Ascending aorta (tissue), 2 donors: ENCODE measurements around the gene SMG6. TPM values are rescaled to one million over a fixed set of nuclear protein-coding genes. Genes with fewer than 3 reads are reported as not detected.

ENCODE experiments used
- DNase-seq, 2 donors: peaks; one replicate each; pipeline ENCODE4 v3.0.0-alpha.2; 2019; ENCODE audit warnings: low spot score in 2 of 2
- H3K27ac ChIP-seq, 2 donors: fragments of 200-600 bp; sonication (generic); one replicate each; pipeline ENCODE4 v1.5.1; 2016 to 2017; ENCODE audit warnings: mild to moderate bottlenecking in 1 of 2
- H3K27me3 ChIP-seq: fragments of 200-600 bp; sonication (generic); one replicate; pipeline ENCODE4 v1.5.1; 2017
- H3K36me3 ChIP-seq, 2 donors: fragments of 200-600 bp; sonication (generic); one replicate each; pipeline ENCODE4 v1.5.1; 2016
- H3K4me1 ChIP-seq, 2 donors: fragments of 200-600 bp; sonication (generic); one replicate each; pipeline ENCODE4 v1.5.1; 2016 to 2017; ENCODE audit warnings: mild to moderate bottlenecking in 1 of 2
- H3K4me3 ChIP-seq, 2 donors: fragments of 200-600 bp; sonication (generic); one replicate each; pipeline ENCODE4 v1.5.1; 2016 to 2017; ENCODE audit warnings: mild to moderate bottlenecking in 1 of 2
- H3K9me3 ChIP-seq, 2 donors: fragments of 200-600 bp; sonication (generic); one replicate each; pipeline ENCODE4 v1.5.1; 2016
- CTCF ChIP-seq, 3 experiments: fragments of 200-600 bp in 2 of 3; fragments of 450-650 bp in 1 of 3; sonication (generic) in 2 of 3; IDR thresholded peaks; one replicate each; pipeline ENCODE4 v1.5.1; 2016 to 2019; ENCODE audit warnings: antibody characterized with exemption in 3 of 3, mild to moderate bottlenecking in 1 of 3, moderate library complexity in 1 of 3
- intact Hi-C: fragments of 100-400 bp; cut with DNase I; formaldehyde crosslinking; loops from one replicate; pipeline ENCODE4 v1.15.1; 2023
- total RNA-seq: library from RNA; depleted of rRNA; stranded (reverse); fragments of >200 nt; gene quantifications from one replicate; pipeline ENCODE4 v1.1.0, GENCODE V29; 2016

SMG6 gene
- total RNA-seq, 1 donor from 2014 or later: 50.8 TPM

- H3K9me3 ChIP-seq: no peaks in the 10 kb centered on the region
- no peak for DNase-seq
- peaks cover 0 to 18% of the 10 kb centered on the region in 2 donors for H3K4me1 ChIP-seq
- peaks cover 21 to 49% of the 10 kb centered on the region in 2 donors for H3K36me3 ChIP-seq
- intact Hi-C loops: loop anchor here (5.0 kb wide), 2 partner anchors 38 to 93 kb away; partner anchors contain the start of genes SGSM2 and TSR1
- no peaks in the 10 kb centered on the region for H3K27me3 ChIP-seq
- no peak overlapping the region for H3K27ac ChIP-seq
- no peak overlapping the region for H3K4me3 ChIP-seq
- no peak for TF ChIP-seq CTCF (IDR thresholded peaks at IDR 0.05)
These were observed 3.8 kb downstream of the SMG6 start for GRCh38 chr17:2299756-2300155.

GRCh38 chr17:2299136-2299535 is 4.4 kb downstream of the SMG6 start:
- H3K36me3 ChIP-seq: peaks cover 25 to 56% of the 10 kb centered on the region in 2 donors

GRCh38 chr17:2297023-2297422 is 6.6 kb downstream of the SMG6 start:
- no peaks in the 10 kb centered on the region for H3K9me3 ChIP-seq
- H3K36me3 ChIP-seq: peaks cover 35 to 72% of the 10 kb centered on the region in 2 donors
- peaks cover 0 to 12% of the 10 kb centered on the region in 2 donors for H3K4me1 ChIP-seq
- no peak for TF ChIP-seq CTCF (IDR thresholded peaks at IDR 0.05)
- no peak overlapping the region for H3K27ac ChIP-seq
- intact Hi-C loops: no loop called here
- no peak for DNase-seq
- H3K4me3 ChIP-seq: no peak overlapping the region
- H3K27me3 ChIP-seq: no peaks in the 10 kb centered on the region

More at GRCh38 chr17:2299136-2299535, 4.4 kb downstream of the SMG6 start:
- Histone ChIP-seq H3K4me1 (peaks cover 0 to 15% of the 10 kb centered on the region in 2 donors), H3K27ac (no peak overlapping the region), H3K4me3 (no peak overlapping the region), H3K27me3 (no peaks in the 10 kb centered on the region), H3K9me3 (no peaks in the 10 kb centered on the region)
- no peak for DNase-seq
- intact Hi-C loops: no loop called here
- no peak for TF ChIP-seq CTCF (IDR thresholded peaks at IDR 0.05)

- Histone ChIP-seq H3K27ac (no peak overlapping the region), H3K4me1 (no peaks in the 10 kb centered on the region), H3K36me3 (peaks cover 42 to 84% of the 10 kb centered on the region in 2 donors), H3K4me3 (no peak overlapping the region), H3K9me3 (no peaks in the 10 kb centered on the region), H3K27me3 (no peaks in the 10 kb centered on the region)
- intact Hi-C loops: no loop called here
- no peak for DNase-seq
- no peak for TF ChIP-seq CTCF (IDR thresholded peaks at IDR 0.05)
These were observed 8.0 kb downstream of the SMG6 start for GRCh38 chr17:2295575-2295974.

- no peak for TF ChIP-seq CTCF (IDR thresholded peaks at IDR 0.05)
These were observed 11.5 kb downstream of the SMG6 start for GRCh38 chr17:2292100-2292499.

More at GRCh38 chr17:2292100-2292499, 11.5 kb downstream of the SMG6 start:
- H3K4me3 ChIP-seq: no peak overlapping the region
- no peaks in the 10 kb centered on the region for H3K27me3 ChIP-seq
- no peak for DNase-seq
- no peaks in the 10 kb centered on the region for H3K9me3 ChIP-seq
- intact Hi-C loops: no loop called here
- H3K27ac ChIP-seq: no peak overlapping the region
- H3K4me1 ChIP-seq: no peaks in the 10 kb centered on the region
- peaks cover 47 to 81% of the 10 kb centered on the region in 2 donors for H3K36me3 ChIP-seq
